SK-N-MC (cell line): ENCODE data around the gene NOC2L.

Source experiments
- EZH2 ChIP-seq: fragments of 200-600 bp; sonication (generic); IDR thresholded peaks from one replicate; pipeline ENCODE4 v1.6.1; 2017; ENCODE audit warnings: antibody characterized with exemption
- POLR2AphosphoS5 ChIP-seq: IDR thresholded peaks from 2 replicates; pipeline ENCODE4 v1.6.1; 2012; ENCODE audit warnings: mild to moderate bottlenecking, low read depth, low read length, borderline replicate concordance

- TF ChIP-seq EZH2 = no peak
- TF ChIP-seq POLR2AphosphoS5 = no peak
Observed at GRCh38 chr1:965526-966134, 6.6 kb upstream of the NOC2L start.
